HK-2 (cell line): ENCODE data around the gene LAMA3.

ENCODE experiments used
- DNase-seq: peaks from one replicate; pipeline ENCODE4 v3.0.0-alpha.2; 2018; ENCODE audit not compliant: unreplicated experiment

LAMA3 gene

GRCh38 chr18:23877371-23877770 lies 188.1 kb downstream of the LAMA3 start:
- DNase-seq = no peak

- DNase-seq = no peak
Measured at GRCh38 chr18:23878336-23878900, 189.2 kb downstream of the LAMA3 start.

- DNase-seq = no peak
Measured at GRCh38 chr18:23879126-23879525, 189.9 kb downstream of the LAMA3 start.

GRCh38 chr18:23879544-23879943 lies 190.3 kb downstream of the LAMA3 start:
- DNase-seq = no peak

- no peak for DNase-seq
Measured at GRCh38 chr18:23879966-23880565, 190.8 kb downstream of the LAMA3 start.

GRCh38 chr18:23880931-23881617 lies 191.8 kb downstream of the LAMA3 start:
- DNase-seq = no peak

GRCh38 chr18:23881778-23882177 lies 192.5 kb downstream of the LAMA3 start:
- DNase-seq = no peak

GRCh38 chr18:23882616-23883276 lies 193.5 kb downstream of the LAMA3 start:
- no peak for DNase-seq

GRCh38 chr18:23883277-23883790 lies 194.1 kb downstream of the LAMA3 start:
- no peak for DNase-seq

GRCh38 chr18:23884681-23885375 lies 195.6 kb downstream of the LAMA3 start:
- DNase-seq = no peak

- DNase-seq = no peak
Measured at GRCh38 chr18:23885750-23886149, 196.5 kb downstream of the LAMA3 start.

- DNase-seq = no peak
Measured at GRCh38 chr18:23887035-23887434, 197.8 kb downstream of the LAMA3 start.

GRCh38 chr18:23887493-23887892 lies 198.2 kb downstream of the LAMA3 start:
- no peak for DNase-seq

- DNase-seq = no peak
Measured at GRCh38 chr18:23888881-23889280, 199.6 kb downstream of the LAMA3 start.

- no peak for DNase-seq
Measured at GRCh38 chr18:23889907-23890306, 200.7 kb downstream of the LAMA3 start.

- DNase-seq = no peak
Measured at GRCh38 chr18:23890589-23890988, 201.3 kb downstream of the LAMA3 start.

- DNase-seq = no peak
Measured at GRCh38 chr18:23893653-23894052, 204.4 kb downstream of the LAMA3 start.

GRCh38 chr18:23894661-23895175 lies 205.5 kb downstream of the LAMA3 start:
- no peak for DNase-seq

- no peak for DNase-seq
Measured at GRCh38 chr18:23897291-23897690, 208.0 kb downstream of the LAMA3 start.

GRCh38 chr18:23897733-23898132 lies 208.5 kb downstream of the LAMA3 start:
- no peak for DNase-seq

GRCh38 chr18:23900994-23901393 lies 211.7 kb downstream of the LAMA3 start:
- no peak for DNase-seq

GRCh38 chr18:23902396-23902795 lies 213.1 kb downstream of the LAMA3 start:
- no peak for DNase-seq
